HG02884 (cell line): ENCODE data around the gene ARID1A.
A peak's percentile ranks its signal among the peaks of the same experiment; 100 is the strongest.
"Not testable (repeated sequence)": the region's sequence is repeated elsewhere in the genome, so short reads cannot be mapped to it uniquely, and the experiment has no call there.

ENCODE experiments used
- ATAC-seq: cut with Tn5 transposase; IDR thresholded peaks from one replicate; pipeline ENCODE4 v1.9.1; 2021; ENCODE audit warnings: mild to moderate bottlenecking, moderate library complexity; ENCODE audit not compliant: unreplicated experiment

ARID1A gene

DNA sequence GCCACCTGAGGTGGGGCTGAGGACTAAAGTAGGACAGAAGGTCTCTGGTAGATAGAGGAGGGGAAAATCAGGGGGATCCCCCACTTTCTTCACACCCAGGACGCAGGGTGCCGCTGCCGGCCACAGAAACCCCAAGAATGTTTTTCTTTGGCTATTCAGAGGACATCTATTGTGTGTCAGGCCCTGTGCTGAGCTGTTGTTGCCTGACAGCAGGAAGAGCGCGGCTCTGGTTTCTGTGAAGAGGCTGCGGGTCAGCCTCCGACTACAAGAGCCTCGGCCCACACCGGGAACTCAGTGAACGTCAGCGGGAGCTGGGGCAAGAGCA lies 91.5 kb downstream of the ARID1A start:
- peak; percentile 40 for ATAC-seq

GRCh38 chr1:26787706-26788514 lies 92.1 kb downstream of the ARID1A start, which contains the start of gene PIGV:
TSS of gene PIGV (plus strand) at chr1:26787950. CDS start at chr1:26790816, 2,866 bp downstream.
- peak; percentile 48 for ATAC-seq

GRCh38 chr1:26788515-26788785 lies 92.6 kb downstream of the ARID1A start:
- ATAC-seq = no peak

GRCh38 chr1:26788836-26789611 lies 93.2 kb downstream of the ARID1A start:
- ATAC-seq = no peak

DNA sequence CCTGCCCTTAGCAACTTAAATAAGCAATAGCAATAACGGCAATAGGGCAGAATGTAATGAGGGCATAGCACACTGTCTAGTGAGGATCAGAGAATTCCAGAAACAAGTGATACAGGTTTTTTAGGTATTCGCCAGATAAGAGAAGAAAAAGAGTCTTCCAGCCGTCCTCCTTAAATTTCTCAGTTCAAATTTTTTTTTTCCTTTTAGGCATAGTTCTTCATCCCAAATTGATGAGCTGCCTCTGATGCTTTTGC lies 93.7 kb downstream of the ARID1A start:
- no peak for ATAC-seq

- ATAC-seq = no peak
These were observed 94.1 kb downstream of the ARID1A start for GRCh38 chr1:26789931-26790330.

- ATAC-seq = no peak
These were observed 94.7 kb downstream of the ARID1A start for GRCh38 chr1:26790551-26790953.

DNA sequence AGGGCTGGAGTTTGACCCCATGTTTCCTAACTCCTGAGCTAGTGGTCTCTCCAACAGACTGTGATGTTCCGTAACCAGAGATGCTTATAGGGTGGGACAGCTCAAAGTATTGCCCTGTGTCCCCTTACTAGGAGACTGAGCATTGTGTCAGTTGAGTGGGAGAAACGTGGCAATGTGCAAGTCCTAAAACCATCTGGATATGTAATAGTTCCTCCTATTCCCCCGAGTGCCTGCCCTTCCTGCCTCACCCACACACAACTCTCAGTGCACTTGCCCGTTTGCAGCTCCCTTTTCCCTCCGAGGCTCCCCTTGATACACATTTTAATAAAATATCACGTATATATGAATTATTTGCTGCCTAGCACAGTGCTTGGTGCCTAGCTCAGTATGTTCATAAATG lies 95.3 kb downstream of the ARID1A start:
- ATAC-seq = no peak

DNA sequence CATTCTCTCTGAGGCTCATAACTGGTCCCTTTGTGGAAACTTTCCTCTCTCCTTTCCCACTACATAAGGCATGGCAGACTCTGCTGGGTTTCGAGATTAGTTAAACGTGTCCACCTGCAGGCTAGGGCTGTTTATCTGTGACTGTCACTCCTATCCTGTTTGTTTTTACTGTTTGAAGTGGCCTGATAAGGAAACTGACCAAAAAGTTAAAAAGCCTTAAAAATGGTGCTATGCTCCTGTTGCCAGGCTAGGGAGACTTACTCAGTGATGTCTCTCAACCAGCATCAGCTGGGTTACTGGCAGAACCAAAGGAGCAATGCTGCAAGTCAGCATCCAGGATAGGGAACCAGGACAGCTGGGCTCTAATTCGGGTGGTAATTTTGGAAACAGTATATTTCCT lies 95.8 kb downstream of the ARID1A start:
- ATAC-seq = no peak

DNA sequence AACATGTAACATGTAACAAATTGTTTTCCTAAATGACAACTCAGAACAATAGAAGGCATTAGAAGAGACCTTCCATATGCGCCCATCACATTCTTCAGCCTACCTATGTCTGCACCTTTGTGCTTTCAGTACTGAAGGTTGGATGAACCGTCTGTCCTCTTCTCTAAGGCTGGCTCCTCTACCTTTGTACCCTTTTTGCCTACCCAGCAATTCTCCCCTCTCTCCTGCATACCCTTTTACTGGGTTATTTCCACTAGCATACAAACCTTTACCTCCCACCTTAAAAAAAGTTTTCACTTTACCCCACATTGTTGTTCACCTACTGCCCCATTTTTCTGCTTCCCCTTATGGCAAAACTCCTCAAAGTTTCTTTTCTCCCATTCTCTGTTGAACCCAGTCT lies 97.1 kb downstream of the ARID1A start:
- ATAC-seq = no peak

DNA sequence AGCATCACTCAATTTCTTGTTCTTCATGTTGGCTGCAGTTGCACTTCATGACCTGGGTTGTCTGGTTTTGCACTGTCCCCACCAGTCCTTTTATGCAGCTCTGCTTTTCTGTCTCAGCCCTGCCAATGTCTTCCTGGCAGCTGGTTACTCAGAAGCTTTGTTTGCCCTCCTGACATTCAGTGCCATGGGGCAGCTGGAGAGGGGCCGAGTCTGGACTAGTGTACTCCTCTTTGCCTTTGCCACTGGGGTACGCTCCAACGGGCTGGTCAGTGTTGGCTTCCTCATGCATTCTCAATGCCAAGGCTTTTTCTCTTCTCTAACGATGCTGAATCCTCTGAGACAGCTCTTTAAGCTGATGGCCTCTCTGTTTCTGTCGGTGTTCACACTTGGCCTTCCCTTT lies 98.6 kb downstream of the ARID1A start:
- no peak for ATAC-seq

GRCh38 chr1:26797627-26798026 lies 101.8 kb downstream of the ARID1A start:
- no peak for ATAC-seq

- ATAC-seq = no peak
These were observed 103.8 kb downstream of the ARID1A start for GRCh38 chr1:26799479-26800142.

DNA sequence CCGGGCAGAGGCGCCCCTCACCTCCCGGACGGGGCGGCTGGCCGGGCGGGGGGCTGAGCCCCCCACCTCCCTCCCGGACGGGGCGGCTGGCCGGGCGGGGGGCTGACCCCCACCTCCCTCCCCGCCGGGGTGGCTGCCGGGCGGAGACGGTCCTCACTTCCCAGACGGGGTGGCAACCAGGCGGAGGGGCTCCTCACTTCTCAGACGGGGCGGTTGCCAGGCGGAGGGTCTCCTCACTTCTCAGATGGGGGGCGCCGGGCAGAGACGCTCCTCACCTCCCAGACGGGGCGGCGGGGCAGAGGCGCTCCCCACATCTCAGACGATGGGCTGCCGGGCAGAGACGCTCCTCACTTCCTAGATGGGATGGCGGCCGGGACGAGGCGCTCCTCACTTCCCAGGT lies 108.1 kb downstream of the ARID1A start:
- ATAC-seq = not testable (repeated sequence)

DNA sequence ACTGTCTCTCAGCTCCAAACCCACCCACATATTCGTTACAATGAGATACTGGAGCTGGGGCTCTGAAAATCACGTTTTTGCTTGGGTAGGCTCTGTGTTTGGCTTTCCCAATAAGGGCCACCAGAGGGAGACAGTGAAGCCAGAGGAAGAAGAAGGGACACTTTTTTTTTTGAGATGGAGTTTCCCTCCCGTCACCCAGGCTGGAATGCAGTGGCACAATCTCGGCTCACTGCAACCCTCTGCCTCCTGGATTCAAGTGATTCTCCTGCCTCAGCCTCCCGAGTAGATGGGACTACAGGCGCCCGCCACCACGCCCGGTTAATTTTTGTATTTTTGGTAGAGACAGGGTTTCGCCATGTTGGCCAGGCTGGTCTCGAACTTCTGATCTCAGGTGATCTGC lies 114.3 kb downstream of the ARID1A start:
- ATAC-seq = not testable (repeated sequence)

DNA sequence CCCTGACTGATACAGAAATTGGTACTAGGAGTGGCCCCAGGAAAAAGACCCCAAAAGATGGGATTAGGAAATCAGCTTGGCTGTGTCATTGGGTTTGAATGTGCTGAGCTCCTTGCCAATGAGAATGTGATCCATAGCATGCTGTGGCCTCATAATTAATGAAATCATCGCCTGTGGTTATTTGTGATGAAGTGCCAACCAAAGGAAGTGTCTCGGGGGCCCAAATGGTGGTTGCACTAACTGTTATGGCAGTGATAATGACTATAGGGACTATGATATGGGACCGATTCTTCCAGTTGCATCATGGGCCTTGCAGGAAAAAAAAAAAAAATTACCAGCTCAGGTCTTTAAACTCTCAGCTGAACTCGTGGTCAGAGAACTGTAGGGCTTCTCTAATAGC lies 115.2 kb downstream of the ARID1A start:
- no peak for ATAC-seq

DNA sequence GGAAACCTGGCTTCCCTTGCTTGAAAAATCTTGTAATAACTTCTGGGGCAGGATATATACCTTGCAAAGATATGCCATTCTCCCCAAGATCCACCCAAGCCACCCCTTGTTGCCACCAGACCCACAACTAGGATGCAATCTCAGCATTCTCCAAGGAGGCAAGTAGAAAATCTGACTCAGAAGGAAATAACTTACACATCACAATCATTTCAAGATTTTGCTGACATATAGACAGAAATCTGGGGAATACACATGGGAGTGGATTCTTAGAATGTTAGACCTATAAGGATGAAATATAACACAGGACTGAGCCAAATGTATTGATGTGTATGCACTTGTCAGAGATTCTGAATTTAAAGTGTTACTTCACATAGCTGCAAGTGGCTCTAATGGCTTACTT lies 115.9 kb downstream of the ARID1A start:
- ATAC-seq = no peak

- ATAC-seq = no peak
These were observed 118.6 kb downstream of the ARID1A start for GRCh38 chr1:26814377-26814776.

- ATAC-seq = no peak
These were observed 119.1 kb downstream of the ARID1A start for GRCh38 chr1:26814893-26815292.

GRCh38 chr1:26820784-26821269 lies 125.0 kb downstream of the ARID1A start:
- peak; percentile 78 for ATAC-seq

- ATAC-seq = no peak
These were observed 127.1 kb downstream of the ARID1A start for GRCh38 chr1:26822737-26823395.

DNA sequence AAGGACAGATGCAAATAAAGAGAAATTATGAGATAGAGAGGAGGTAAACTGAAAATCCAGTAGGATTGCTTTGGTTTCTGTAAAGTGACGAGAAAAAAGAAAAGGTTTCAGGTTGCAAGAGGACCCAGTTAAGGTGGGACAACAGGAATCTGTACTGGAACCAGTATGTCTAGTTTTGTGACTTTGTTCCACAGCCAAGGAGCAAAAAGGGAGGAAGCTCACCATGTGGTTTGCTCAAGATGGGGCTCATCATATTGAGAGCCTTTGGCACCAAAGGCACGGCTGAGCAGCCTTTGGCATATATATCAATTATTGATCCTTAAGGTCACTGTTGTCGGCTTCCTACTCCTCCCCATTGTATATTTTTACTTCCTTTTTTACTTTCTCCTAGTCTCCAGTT lies 128.9 kb downstream of the ARID1A start:
- no peak for ATAC-seq
